ENCODE data around the gene MYO1C. TPM values are rescaled to one million over a fixed set of nuclear protein-coding genes. Genes with fewer than 3 reads are reported as not detected.

MYO1C gene
- total and polyA plus RNA-seq, 9 of the 15 experiments (the other 6 are each of a cell fraction or from before 2014, with no cell fraction given), result 0.46 to 32.5 (median 11.6) TPM

- TF ChIP-seq, protein P1, sequence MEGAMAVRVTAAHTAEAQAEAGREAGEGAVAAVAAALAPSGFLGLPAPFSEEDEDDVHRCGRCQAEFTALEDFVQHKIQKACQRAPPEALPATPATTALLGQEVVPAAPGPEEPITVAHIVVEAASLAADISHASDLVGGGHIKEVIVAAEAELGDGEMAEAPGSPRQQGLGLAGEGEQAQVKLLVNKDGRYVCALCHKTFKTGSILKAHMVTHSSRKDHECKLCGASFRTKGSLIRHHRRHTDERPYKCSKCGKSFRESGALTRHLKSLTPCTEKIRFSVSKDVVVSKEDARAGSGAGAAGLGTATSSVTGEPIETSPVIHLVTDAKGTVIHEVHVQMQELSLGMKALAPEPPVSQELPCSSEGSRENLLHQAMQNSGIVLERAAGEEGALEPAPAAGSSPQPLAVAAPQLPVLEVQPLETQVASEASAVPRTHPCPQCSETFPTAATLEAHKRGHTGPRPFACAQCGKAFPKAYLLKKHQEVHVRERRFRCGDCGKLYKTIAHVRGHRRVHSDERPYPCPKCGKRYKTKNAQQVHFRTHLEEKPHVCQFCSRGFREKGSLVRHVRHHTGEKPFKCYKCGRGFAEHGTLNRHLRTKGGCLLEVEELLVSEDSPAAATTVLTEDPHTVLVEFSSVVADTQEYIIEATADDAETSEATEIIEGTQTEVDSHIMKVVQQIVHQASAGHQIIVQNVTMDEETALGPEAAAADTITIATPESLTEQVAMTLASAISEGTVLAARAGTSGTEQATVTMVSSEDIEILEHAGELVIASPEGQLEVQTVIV (CRISPR knock-in tag; IDR thresholded peaks at IDR 0.05; ENCODE audit: borderline replicate concordance), result no peak
- TF ChIP-seq MYNN (IDR thresholded peaks at IDR 0.05), result 0 out of 2 replicates have a peak, but pooled peaks have one; percentile 26
- no peak for TF ChIP-seq MYNN (CRISPR knock-in tag; IDR thresholded peaks at IDR 0.05)
- TF ChIP-seq, protein P2, sequence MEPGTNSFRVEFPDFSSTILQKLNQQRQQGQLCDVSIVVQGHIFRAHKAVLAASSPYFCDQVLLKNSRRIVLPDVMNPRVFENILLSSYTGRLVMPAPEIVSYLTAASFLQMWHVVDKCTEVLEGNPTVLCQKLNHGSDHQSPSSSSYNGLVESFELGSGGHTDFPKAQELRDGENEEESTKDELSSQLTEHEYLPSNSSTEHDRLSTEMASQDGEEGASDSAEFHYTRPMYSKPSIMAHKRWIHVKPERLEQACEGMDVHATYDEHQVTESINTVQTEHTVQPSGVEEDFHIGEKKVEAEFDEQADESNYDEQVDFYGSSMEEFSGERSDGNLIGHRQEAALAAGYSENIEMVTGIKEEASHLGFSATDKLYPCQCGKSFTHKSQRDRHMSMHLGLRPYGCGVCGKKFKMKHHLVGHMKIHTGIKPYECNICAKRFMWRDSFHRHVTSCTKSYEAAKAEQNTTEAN (CRISPR knock-in tag; IDR thresholded peaks at IDR 0.05), result no peak
- no peak for TF ChIP-seq MEIS2 (IDR thresholded peaks at IDR 0.05; ENCODE audit: partially characterized antibody)
- peak in 1 of 2 experiments; percentile 10; a peak in 1 of 4 replicates for TF ChIP-seq SIN3A (IDR thresholded peaks at IDR 0.05; ENCODE audit: borderline replicate concordance in 2 of 2, control insufficient read depth in 1 of 2, low read depth in 2 of 2, low read length in 2 of 2)
- TF ChIP-seq NR1H2 (CRISPR knock-in tag; IDR thresholded peaks at IDR 0.05), result no peak
- no peak for TF ChIP-seq RBM25 (IDR thresholded peaks at IDR 0.05; ENCODE audit: low read depth, low read length, severe bottlenecking)
- TF ChIP-seq SMARCB1 (IDR thresholded peaks at IDR 0.05; ENCODE audit: insufficient read length, low read depth), result no peak
- TF ChIP-seq RBM39 (optimal IDR thresholded peaks at IDR 0.05; ENCODE audit: low read depth, low read length), result no peak
- TF ChIP-seq ZNF3 (CRISPR knock-in tag; IDR thresholded peaks at IDR 0.05), result no peak
- no peak for TF ChIP-seq MECOM (CRISPR knock-in tag; IDR thresholded peaks at IDR 0.05)
- no peak for TF ChIP-seq ZNF316 (IDR thresholded peaks at IDR 0.05)
- TF ChIP-seq, protein P3, sequence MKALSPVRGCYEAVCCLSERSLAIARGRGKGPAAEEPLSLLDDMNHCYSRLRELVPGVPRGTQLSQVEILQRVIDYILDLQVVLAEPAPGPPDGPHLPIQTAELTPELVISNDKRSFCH (CRISPR knock-in tag; IDR thresholded peaks at IDR 0.05), result no peak
- TF ChIP-seq, protein P3 (tag; IDR thresholded peaks at IDR 0.05), result no peak
- no peak for TF ChIP-seq SIX5 (IDR thresholded peaks at IDR 0.05; ENCODE audit: borderline replicate concordance in 1 of 2, insufficient read depth in 1 of 2, low read depth in 1 of 2, low read length in 2 of 2)
- TF ChIP-seq ZNF444 (CRISPR knock-in tag; IDR thresholded peaks at IDR 0.05), result no peak
- TF ChIP-seq ZNF644 (tag; IDR thresholded peaks at IDR 0.05; ENCODE audit: low read depth), result no peak
- 0 out of 4 replicates have a peak, but pooled peaks of 1 of the 2 experiments have one; percentile 14 for TF ChIP-seq RAD21 (CRISPR knock-in tag; conservative IDR thresholded peaks at IDR 0.05 in 1 of 2, IDR thresholded peaks at IDR 0.05 in 1 of 2)
- no peak for TF ChIP-seq HEY1 (CRISPR knock-in tag; IDR thresholded peaks at IDR 0.05; ENCODE audit: borderline replicate concordance)
- no peak for TF ChIP-seq POLR2H (tag; IDR thresholded peaks at IDR 0.05; ENCODE audit: low read depth)
- TF ChIP-seq, protein P4, sequence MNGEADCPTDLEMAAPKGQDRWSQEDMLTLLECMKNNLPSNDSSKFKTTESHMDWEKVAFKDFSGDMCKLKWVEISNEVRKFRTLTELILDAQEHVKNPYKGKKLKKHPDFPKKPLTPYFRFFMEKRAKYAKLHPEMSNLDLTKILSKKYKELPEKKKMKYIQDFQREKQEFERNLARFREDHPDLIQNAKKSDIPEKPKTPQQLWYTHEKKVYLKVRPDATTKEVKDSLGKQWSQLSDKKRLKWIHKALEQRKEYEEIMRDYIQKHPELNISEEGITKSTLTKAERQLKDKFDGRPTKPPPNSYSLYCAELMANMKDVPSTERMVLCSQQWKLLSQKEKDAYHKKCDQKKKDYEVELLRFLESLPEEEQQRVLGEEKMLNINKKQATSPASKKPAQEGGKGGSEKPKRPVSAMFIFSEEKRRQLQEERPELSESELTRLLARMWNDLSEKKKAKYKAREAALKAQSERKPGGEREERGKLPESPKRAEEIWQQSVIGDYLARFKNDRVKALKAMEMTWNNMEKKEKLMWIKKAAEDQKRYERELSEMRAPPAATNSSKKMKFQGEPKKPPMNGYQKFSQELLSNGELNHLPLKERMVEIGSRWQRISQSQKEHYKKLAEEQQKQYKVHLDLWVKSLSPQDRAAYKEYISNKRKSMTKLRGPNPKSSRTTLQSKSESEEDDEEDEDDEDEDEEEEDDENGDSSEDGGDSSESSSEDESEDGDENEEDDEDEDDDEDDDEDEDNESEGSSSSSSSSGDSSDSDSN (IDR thresholded peaks at IDR 0.05; ENCODE audit: borderline replicate concordance in 1 of 2, low read depth in 2 of 2, low read length in 2 of 2), result peak; percentile 46 to 58; a peak in 2 of 4 replicates
- TF ChIP-seq RFX1 (IDR thresholded peaks at IDR 0.05), result no peak
Measured at GRCh38 chr17:1455291-1455796, 37.1 kb downstream of the MYO1C start (continued).
